ENCODE results near the gene PXYLP1.

GRCh38 chr3:141331377-141332318 lies 100.0 kb downstream of the PXYLP1 start:
- TF ChIP-seq CTCF (IDR thresholded peaks at IDR 0.05; ENCODE audit: borderline replicate concordance, extremely low read depth, low read length, poor library complexity, severe bottlenecking) (no peak), EZH2 (IDR thresholded peaks at IDR 0.05; ENCODE audit: borderline replicate concordance, low read depth, low read length, severe bottlenecking) (no peak)

Measured in DND-41 (cell line).